Measurements from ENCODE around the gene SERPINA1.

SERPINA1 gene

DNA sequence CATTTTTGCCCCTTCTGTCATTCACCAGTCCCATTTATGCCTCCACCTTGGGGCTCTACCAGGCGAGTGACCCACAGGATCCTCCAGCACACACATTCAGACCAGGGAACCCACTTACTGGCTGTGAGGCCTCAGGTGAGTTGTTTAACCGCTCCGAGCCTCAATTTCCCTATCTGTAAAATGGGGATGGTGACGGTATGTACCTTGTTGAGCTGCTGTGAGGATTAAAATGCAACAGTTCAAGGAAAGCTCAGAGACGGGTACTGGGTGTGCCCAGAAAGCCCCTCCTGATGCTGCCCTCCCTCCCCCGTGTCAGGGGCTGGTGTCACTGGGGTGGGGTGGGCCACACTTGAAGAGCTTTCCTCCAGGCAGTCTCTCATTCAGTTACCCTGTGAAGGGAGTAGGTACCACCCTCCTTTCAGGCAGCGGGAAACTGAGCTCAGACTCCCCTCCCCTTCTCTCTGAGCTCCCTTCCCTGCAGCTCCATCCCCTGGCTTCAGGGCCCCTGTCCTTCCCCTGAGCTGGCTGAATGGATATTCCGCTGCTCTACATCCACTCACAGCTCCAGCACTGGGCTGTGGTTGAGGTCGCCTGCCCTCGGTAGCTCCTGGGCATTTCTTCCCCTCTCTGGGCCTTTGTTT is 1.4 kb upstream of the SERPINA1 start:
- Histone ChIP-seq H3K9me3 (ENCODE audit: control insufficient read depth, low read length) (no peaks in the 10 kb centered on the region), H3K36me3 (ENCODE audit: control insufficient read depth, insufficient read depth, low read length, severe bottlenecking) (no peaks in the 10 kb centered on the region), H3K4me1 (ENCODE audit: control insufficient read depth, insufficient read depth, low read length) (peaks cover 55% of the 10 kb centered on the region), H3K4me3 (ENCODE audit: low read length) (no peak overlapping the region), H3K27me3 (replicated peaks; ENCODE audit: control insufficient read depth, insufficient read depth, low read length) (no peaks in the 10 kb centered on the region), H3K9ac (ENCODE audit: low read length) (no peak overlapping the region)
- no peak for DNase-seq (ENCODE audit: low read depth)

DNA sequence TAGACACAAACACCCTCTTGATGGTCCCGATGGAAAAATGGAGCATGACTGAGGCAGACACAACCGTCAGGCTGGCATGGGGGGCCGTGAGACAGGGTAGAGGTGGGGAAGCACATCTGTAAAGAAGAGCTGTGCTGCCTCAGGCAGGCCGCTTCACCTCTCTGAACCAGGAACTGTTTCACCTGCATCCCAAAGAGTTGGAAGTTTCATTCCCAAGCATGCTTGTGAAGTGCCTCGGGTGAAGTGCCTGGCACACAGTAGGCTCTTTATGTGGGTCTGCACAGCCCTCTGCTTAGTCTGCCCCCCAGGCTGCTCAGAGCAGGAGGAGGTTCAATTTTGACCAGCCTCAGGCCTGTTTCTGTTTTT is 685 bp upstream of the SERPINA1 start:
- H3K4me1 ChIP-seq (ENCODE audit: control insufficient read depth, insufficient read depth, low read length), result peaks cover 55% of the 10 kb centered on the region
- H3K9ac ChIP-seq (ENCODE audit: low read length), result no peak overlapping the region
- H3K4me3 ChIP-seq (ENCODE audit: low read length), result no peak overlapping the region
- H3K36me3 ChIP-seq (ENCODE audit: control insufficient read depth, insufficient read depth, low read length, severe bottlenecking), result no peaks in the 10 kb centered on the region
- no peaks in the 10 kb centered on the region for H3K27me3 ChIP-seq (replicated peaks; ENCODE audit: control insufficient read depth, insufficient read depth, low read length)
- no peaks in the 10 kb centered on the region for H3K9me3 ChIP-seq (ENCODE audit: control insufficient read depth, low read length)
- DNase-seq (ENCODE audit: low read depth), result no peak

DNA sequence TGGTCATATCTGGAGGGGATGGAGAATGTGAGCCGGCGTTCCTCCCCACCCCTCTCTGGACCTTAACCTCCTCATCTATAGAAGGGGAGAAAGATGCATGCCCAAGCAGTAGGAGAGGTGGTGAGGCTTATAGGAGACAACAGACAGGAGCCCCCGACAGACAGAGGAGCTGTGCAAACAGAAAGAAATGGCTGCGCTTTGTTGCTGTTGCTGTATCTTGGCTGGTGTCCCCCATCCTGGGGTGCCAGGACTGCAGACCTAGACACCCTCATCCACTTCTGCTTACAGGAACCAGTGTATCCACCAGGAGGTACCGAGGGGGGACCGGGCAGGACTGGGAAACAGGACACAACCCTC is 397 bp downstream of the SERPINA1 start:
- Histone ChIP-seq H3K4me3 (ENCODE audit: low read length) (no peak overlapping the region), H3K4me1 (ENCODE audit: control insufficient read depth, insufficient read depth, low read length) (peaks cover 55% of the 10 kb centered on the region), H3K27me3 (replicated peaks; ENCODE audit: control insufficient read depth, insufficient read depth, low read length) (no peaks in the 10 kb centered on the region), H3K9ac (ENCODE audit: low read length) (no peak overlapping the region), H3K9me3 (ENCODE audit: control insufficient read depth, low read length) (no peaks in the 10 kb centered on the region), H3K36me3 (ENCODE audit: control insufficient read depth, insufficient read depth, low read length, severe bottlenecking) (no peaks in the 10 kb centered on the region)
- DNase-seq (ENCODE audit: low read depth), result no peak

DNA sequence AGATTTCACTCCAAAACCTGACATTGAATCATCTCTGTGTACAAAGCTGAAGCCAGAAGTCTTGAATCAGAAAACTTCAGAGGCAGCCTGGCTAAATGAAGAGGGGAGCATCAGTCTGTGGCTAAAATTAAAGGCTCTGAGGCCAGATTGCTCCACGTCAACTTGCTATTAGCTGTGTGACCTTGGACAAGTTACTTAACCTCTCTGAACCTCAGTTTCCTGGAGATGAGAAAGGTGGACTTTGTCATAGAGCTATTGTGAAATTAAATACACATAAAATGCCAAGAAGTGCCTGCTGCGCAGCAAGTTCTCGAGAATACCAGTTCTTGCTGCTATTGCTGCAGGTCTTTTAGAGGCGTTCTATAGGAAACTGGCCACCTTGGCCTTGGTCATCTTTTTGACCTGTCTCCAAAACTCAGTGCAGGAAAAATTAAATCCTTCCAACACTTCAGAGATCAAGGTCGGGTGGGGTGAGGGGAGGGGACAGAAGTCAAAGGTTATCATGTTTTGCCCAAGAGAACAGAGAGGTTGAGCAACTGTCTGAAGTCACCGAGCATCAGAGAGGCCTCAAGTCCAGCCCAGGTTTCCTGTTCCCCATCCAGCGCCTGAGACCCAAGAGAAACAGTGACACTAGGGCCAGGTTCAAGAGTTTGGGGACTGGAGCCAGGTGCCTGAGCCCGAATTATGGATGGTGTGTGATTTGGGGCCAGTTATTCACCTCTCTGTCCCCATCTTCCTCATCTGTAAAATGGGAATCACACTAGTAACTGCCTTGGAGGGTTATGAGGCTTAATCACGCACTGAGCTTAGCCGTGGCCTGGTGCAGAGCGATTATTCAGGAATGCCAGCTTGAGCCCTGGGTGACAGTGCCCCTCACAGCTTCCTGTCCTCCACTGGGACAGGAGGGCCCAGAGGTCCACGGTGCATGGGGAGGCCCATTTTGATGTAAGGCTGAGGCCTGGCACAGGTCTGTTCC is 1.1 kb downstream of the SERPINA1 start:
- DNase-seq (ENCODE audit: low read depth), result no peak
- Histone ChIP-seq H3K27me3 (replicated peaks; ENCODE audit: control insufficient read depth, insufficient read depth, low read length) (no peaks in the 10 kb centered on the region), H3K9me3 (ENCODE audit: control insufficient read depth, low read length) (no peaks in the 10 kb centered on the region), H3K4me1 (ENCODE audit: control insufficient read depth, insufficient read depth, low read length) (peaks cover 54% of the 10 kb centered on the region), H3K36me3 (ENCODE audit: control insufficient read depth, insufficient read depth, low read length, severe bottlenecking) (no peaks in the 10 kb centered on the region), H3K4me3 (ENCODE audit: low read length) (no peak overlapping the region), H3K9ac (ENCODE audit: low read length) (no peak overlapping the region)

DNA sequence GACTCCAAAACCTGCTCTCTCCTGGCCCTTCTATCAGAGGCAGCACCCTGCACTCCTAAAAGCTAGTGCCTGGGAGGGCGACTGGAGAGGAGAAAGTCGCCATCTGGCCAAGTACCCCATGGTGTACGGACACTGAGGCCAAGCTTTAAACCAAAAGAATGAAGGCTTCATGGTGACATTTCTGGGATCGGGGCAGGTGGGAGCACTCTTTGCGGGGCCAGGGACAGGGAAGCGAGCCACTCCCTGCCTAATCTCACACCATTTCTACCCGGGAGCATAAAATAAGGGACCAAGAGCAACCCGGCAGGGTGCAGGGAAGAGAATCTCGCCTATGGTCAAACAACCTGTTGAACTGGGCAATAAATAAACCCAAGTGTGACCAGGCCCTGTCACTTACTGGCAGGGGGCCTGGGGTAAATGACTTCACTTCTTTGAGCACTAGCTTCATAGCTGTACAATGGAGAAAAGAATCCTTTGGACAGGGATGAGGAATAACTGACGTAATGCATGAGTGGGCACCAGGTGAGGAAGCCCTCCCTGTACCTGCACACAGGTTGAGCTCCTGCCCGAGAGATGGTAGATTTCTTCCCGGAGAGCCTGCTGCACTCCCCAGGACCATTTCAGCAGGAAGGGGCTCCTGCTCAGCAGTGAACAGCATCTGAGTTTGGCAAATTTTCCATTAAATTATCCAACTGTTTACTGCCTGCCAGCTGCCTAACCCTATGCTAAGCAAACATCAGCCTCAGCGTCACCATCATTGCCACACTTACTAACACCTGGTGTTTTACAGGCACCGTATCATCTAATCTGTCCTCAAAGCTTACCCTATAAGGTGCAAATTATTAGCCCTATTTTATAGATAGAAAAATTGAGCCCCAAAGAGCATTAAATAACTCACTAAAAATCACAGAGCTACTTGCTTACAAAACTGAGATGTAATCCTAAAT is 2.0 kb downstream of the SERPINA1 start:
- Histone ChIP-seq H3K4me1 (ENCODE audit: control insufficient read depth, insufficient read depth, low read length) (peaks cover 50% of the 10 kb centered on the region), H3K9ac (ENCODE audit: low read length) (no peak overlapping the region), H3K4me3 (ENCODE audit: low read length) (no peak overlapping the region), H3K36me3 (ENCODE audit: control insufficient read depth, insufficient read depth, low read length, severe bottlenecking) (no peaks in the 10 kb centered on the region), H3K9me3 (ENCODE audit: control insufficient read depth, low read length) (no peaks in the 10 kb centered on the region), H3K27me3 (replicated peaks; ENCODE audit: control insufficient read depth, insufficient read depth, low read length) (no peaks in the 10 kb centered on the region)
- DNase-seq (ENCODE audit: low read depth), result no peak

DNA sequence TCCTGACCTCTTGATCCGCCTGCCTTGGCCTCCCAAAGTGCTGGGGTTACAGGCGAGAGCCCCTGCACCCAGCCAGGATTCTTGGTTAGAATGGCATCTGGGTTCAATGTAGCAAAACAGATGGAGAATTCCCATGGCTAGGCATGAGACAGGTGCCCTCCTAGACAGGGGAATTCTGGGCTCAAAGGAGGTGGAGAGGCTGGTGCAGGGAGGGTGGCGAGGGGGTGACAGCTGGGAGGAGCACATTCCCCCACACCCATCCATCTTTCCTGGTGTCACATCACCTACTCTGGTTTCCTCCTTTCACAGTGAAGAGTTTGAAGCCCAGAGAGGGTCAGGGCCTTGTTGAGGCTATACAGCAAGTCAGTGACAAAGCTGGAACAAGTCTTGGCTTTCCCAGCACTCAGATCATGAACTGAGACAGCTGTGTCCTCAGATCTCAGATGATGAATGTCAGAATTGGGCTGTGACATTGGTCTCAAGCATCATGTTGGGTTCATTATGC is 2.8 kb downstream of the SERPINA1 start:
- no peak overlapping the region for H3K4me3 ChIP-seq (ENCODE audit: low read length)
- no peaks in the 10 kb centered on the region for H3K36me3 ChIP-seq (ENCODE audit: control insufficient read depth, insufficient read depth, low read length, severe bottlenecking)
- H3K27me3 ChIP-seq (replicated peaks; ENCODE audit: control insufficient read depth, insufficient read depth, low read length), result no peaks in the 10 kb centered on the region
- no peaks in the 10 kb centered on the region for H3K9me3 ChIP-seq (ENCODE audit: control insufficient read depth, low read length)
- DNase-seq (ENCODE audit: low read depth), result no peak
- no peak overlapping the region for H3K9ac ChIP-seq (ENCODE audit: low read length)
- H3K4me1 ChIP-seq (ENCODE audit: control insufficient read depth, insufficient read depth, low read length), result peaks cover 48% of the 10 kb centered on the region

DNA sequence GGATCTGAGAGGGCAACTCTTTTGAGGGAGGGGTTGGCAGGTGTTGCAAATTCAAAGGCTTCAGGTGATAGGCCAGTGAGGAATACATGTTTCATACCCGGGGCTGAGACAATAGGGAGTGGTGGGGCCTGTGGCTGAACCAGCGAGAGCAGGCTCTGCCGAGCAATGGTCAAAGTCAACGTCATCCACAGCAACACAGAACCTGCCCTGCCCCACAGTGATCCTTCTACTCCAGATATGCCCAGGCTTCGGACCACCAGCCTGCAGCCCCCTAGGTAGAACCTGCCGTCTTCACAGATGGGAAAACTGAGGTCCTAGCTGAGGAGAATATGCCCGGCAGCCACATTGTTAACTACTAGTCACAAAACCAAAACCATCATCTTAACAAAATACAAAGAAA is 4.1 kb downstream of the SERPINA1 start:
- peak overlapping the region; percentile 52 for H3K9ac ChIP-seq (ENCODE audit: low read length)
- no peaks in the 10 kb centered on the region for H3K27me3 ChIP-seq (replicated peaks; ENCODE audit: control insufficient read depth, insufficient read depth, low read length)
- H3K36me3 ChIP-seq (ENCODE audit: control insufficient read depth, insufficient read depth, low read length, severe bottlenecking), result no peaks in the 10 kb centered on the region
- H3K4me3 ChIP-seq (ENCODE audit: low read length), result no peak overlapping the region
- H3K4me1 ChIP-seq (ENCODE audit: control insufficient read depth, insufficient read depth, low read length), result peaks cover 45% of the 10 kb centered on the region
- H3K9me3 ChIP-seq (ENCODE audit: control insufficient read depth, low read length), result no peaks in the 10 kb centered on the region
- DNase-seq (ENCODE audit: low read depth), result no peak

DNA sequence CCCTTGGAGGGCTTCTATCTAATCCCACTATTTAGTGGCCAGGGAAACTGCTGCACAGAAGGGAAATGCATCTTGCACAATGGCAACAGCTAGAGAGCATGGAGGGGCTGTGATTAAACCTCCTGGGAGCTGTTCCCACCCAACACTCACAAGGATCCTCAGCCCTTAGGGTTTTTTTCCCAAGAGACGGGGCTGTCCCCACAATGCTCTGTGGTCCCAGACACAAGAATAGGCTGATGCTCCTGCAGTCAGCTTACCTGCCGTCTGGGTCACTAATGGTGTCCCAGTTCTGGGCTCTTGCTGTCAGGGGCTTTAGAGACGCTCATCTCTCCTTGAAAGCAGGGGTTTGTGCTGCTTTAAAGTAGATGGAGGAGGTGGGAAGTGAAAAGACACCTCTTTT is 4.6 kb downstream of the SERPINA1 start:
- Histone ChIP-seq H3K4me1 (ENCODE audit: control insufficient read depth, insufficient read depth, low read length) (peaks cover 45% of the 10 kb centered on the region), H3K36me3 (ENCODE audit: control insufficient read depth, insufficient read depth, low read length, severe bottlenecking) (no peaks in the 10 kb centered on the region), H3K9me3 (ENCODE audit: control insufficient read depth, low read length) (no peaks in the 10 kb centered on the region), H3K9ac (ENCODE audit: low read length) (no peak overlapping the region), H3K4me3 (ENCODE audit: low read length) (no peak overlapping the region), H3K27me3 (replicated peaks; ENCODE audit: control insufficient read depth, insufficient read depth, low read length) (no peaks in the 10 kb centered on the region)
- DNase-seq (ENCODE audit: low read depth), result no peak

DNA sequence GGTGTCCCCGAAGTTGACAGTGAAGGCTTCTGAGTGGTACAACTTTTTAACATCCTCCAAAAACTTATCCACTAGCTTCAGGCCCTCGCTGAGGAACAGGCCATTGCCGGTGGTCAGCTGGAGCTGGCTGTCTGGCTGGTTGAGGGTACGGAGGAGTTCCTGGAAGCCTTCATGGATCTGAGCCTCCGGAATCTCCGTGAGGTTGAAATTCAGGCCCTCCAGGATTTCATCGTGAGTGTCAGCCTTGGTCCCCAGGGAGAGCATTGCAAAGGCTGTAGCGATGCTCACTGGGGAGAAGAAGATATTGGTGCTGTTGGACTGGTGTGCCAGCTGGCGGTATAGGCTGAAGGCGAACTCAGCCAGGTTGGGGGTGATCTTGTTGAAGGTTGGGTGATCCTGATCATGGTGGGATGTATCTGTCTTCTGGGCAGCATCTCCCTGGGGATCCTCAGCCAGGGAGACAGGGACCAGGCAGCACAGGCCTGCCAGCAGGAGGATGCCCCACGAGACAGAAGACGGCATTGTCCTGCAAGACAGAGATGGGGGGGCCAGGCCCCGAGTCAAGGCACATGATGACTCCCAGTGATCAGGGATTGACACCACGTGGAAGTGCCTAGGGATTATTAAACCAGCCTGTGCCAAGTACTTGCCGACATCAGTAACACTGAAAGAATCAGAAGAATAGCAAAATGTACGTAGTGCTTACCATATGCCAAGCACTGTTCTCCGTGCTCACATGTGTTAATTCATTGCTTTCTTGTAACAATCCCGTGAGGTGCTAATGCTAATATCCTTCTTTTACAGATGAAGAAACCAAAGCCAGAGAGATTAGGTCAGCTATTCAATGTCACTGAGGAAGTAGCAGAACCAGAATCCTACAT is 5.4 kb downstream of the SERPINA1 start:
- H3K36me3 ChIP-seq (ENCODE audit: control insufficient read depth, insufficient read depth, low read length, severe bottlenecking), result no peaks in the 10 kb centered on the region
- no peak overlapping the region for H3K4me3 ChIP-seq (ENCODE audit: low read length)
- no peak for DNase-seq (ENCODE audit: low read depth)
- peaks cover 45% of the 10 kb centered on the region for H3K4me1 ChIP-seq (ENCODE audit: control insufficient read depth, insufficient read depth, low read length)
- no peaks in the 10 kb centered on the region for H3K27me3 ChIP-seq (replicated peaks; ENCODE audit: control insufficient read depth, insufficient read depth, low read length)
- no peak overlapping the region for H3K9ac ChIP-seq (ENCODE audit: low read length)
- H3K9me3 ChIP-seq (ENCODE audit: control insufficient read depth, low read length), result no peaks in the 10 kb centered on the region

DNA sequence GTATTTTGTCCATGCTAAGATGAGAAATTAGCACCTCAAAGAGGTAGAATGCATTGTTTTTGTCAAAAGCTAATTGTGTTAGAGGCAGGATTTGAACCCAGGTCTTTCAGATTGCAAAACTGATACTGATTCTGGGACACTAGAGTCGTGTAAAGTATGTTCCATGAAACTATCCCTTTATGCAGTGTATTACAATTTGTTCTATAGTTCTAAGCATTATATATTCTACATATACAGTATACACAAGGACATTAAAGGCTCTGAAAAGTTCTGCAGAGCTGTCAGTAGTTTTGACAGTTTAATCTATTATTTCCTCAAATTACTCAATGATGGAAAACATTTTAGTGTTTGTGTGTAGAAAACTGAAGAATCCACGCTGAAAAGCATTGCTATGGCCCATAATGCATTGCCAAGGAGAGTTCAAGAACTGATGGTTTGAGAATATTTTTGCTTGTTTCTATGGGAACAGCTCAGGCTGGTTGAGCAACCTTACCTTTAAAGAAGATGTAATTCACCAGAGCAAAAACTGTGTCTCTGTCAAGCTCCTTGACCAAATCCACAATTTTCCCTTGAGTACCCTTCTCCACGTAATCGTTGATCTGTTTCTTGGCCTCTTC is 6.2 kb downstream of the SERPINA1 start:
- peaks cover 42% of the 10 kb centered on the region for H3K4me1 ChIP-seq (ENCODE audit: control insufficient read depth, insufficient read depth, low read length)
- no peak overlapping the region for H3K9ac ChIP-seq (ENCODE audit: low read length)
- no peaks in the 10 kb centered on the region for H3K27me3 ChIP-seq (replicated peaks; ENCODE audit: control insufficient read depth, insufficient read depth, low read length)
- no peak for DNase-seq (ENCODE audit: low read depth)
- H3K4me3 ChIP-seq (ENCODE audit: low read length), result no peak overlapping the region
- no peaks in the 10 kb centered on the region for H3K36me3 ChIP-seq (ENCODE audit: control insufficient read depth, insufficient read depth, low read length, severe bottlenecking)
- no peaks in the 10 kb centered on the region for H3K9me3 ChIP-seq (ENCODE audit: control insufficient read depth, low read length)
